Erythroblast (primary cell): ENCODE measurements around the gene NTRK1.

Source experiments
- GATA1 ChIP-seq: IDR thresholded peaks from 2 replicates; pipeline ENCODE4 v1.6.1; 2011; ENCODE audit warnings: low read depth, mild to moderate bottlenecking, control low read depth, low read length, moderate library complexity
- POLR2A ChIP-seq: IDR thresholded peaks from 2 replicates; pipeline ENCODE4 v1.6.1; 2011; ENCODE audit warnings: mild to moderate bottlenecking, low read length

- no peak for TF ChIP-seq POLR2A
- no peak for TF ChIP-seq GATA1
Observed at GRCh38 chr1:156847591-156848460, 12.8 kb upstream of the NTRK1 start.
